Erythroblast (primary cell): Measurements from ENCODE around the gene PMCH.
"Not testable (repeated sequence)": the region's sequence is repeated elsewhere in the genome, so short reads cannot be mapped to it uniquely, and the experiment has no call there.

Experiments
- DNase-seq, 2 experiments: peaks; one replicate each; lab custom pipeline; 2025; lab: John Stamatoyannopoulos, UW
- GATA1 ChIP-seq: IDR thresholded peaks from 2 replicates; pipeline ENCODE4 v1.6.1; 2011; ENCODE audit warnings: low read depth, mild to moderate bottlenecking, control low read depth, low read length, moderate library complexity
- POLR2A ChIP-seq: IDR thresholded peaks from 2 replicates; pipeline ENCODE4 v1.6.1; 2011; ENCODE audit warnings: mild to moderate bottlenecking, low read length

The PMCH gene

GRCh38 chr12:102171951-102172350 lies 25.7 kb downstream of the PMCH start:
- DNase-seq = no peak
- TF ChIP-seq POLR2A = no peak

GRCh38 chr12:102169922-102170621 lies 27.6 kb downstream of the PMCH start:
- TF ChIP-seq POLR2A (no peak), GATA1 (no peak)
- DNase-seq = peak; percentile 22 to 56

GRCh38 chr12:102167821-102168604 lies 29.6 kb downstream of the PMCH start:
- TF ChIP-seq GATA1 (no peak), POLR2A (no peak)
- DNase-seq = no peak

- TF ChIP-seq POLR2A (no peak), GATA1 (no peak)
- no peak for DNase-seq
These were observed 34.2 kb downstream of the PMCH start for GRCh38 chr12:102163383-102163782.

- not testable (repeated sequence) for DNase-seq
These were observed 42.4 kb downstream of the PMCH start for GRCh38 chr12:102155206-102155605.

- not testable (repeated sequence) for DNase-seq
These were observed 50.5 kb downstream of the PMCH start for GRCh38 chr12:102147062-102147587.
